Keratinocyte (primary cell): Measurements from ENCODE around the gene PFN1. TPM values are rescaled to one million over a fixed set of nuclear protein-coding genes. Genes with fewer than 3 reads are reported as not detected.

Source experiments
- DNase-seq: peaks from one replicate; pipeline ENCODE4 v3.0.0-alpha.2; 2011; ENCODE audit warnings: low read depth, missing footprints, low spot score
- FAIRE-seq: peaks from 2 replicates; lab custom pipeline; 2011; peaks lifted over from hg19 to GRCh38; lab: Jason Lieb, UNC
- H2AFZ ChIP-seq: 2 replicates; pipeline ENCODE4 v1.6.0; 2012; ENCODE audit warnings: low read length, control low read depth, inconsistent platforms; ENCODE audit not compliant: control insufficient read depth
- H3K27ac ChIP-seq: 2 replicates; pipeline ENCODE4 v1.5.1; 2011; ENCODE audit warnings: low read length; ENCODE audit not compliant: control insufficient read depth, insufficient read depth
- H3K27me3 ChIP-seq: 3 replicates; pipeline ENCODE4 v1.6.0; 2011; ENCODE audit warnings: low read length; ENCODE audit not compliant: control insufficient read depth, insufficient read depth; ENCODE audit errors: extremely low read depth
- H3K36me3 ChIP-seq, 2 experiments: 2 replicates in 1 of 2; 3 replicates in 1 of 2; pipeline ENCODE4 v1.5.1; 2011; ENCODE audit warnings: low read length in 2 of 2, mild to moderate bottlenecking in 1 of 2; ENCODE audit not compliant: control insufficient read depth in 2 of 2, insufficient read depth in 2 of 2; ENCODE audit errors: extremely low read depth in 1 of 2
- H3K4me1 ChIP-seq: 3 replicates; pipeline ENCODE4 v1.5.1; 2011; ENCODE audit warnings: low read length; ENCODE audit not compliant: control insufficient read depth, insufficient read depth; ENCODE audit errors: extremely low read depth
- H3K4me2 ChIP-seq: 3 replicates; pipeline ENCODE4 v1.6.0; 2011; ENCODE audit warnings: low read depth, low read length; ENCODE audit not compliant: control insufficient read depth, insufficient read depth; ENCODE audit errors: extremely low read depth
- H3K4me3 ChIP-seq, 3 experiments: fragments of 200-600 bp in 1 of 3; sonication (generic) in 1 of 3; 2 replicates in 2 of 3; 3 replicates in 1 of 3; pipeline ENCODE4 v1.5.1; 2011 to 2016; ENCODE audit warnings: low read length in 3 of 3, mild to moderate bottlenecking in 3 of 3, control low read depth in 2 of 3, inconsistent platforms in 1 of 3, low read depth in 1 of 3, mixed read lengths in 1 of 3, mixed run types in 1 of 3, moderate library complexity in 1 of 3; ENCODE audit not compliant: control insufficient read depth in 2 of 3, insufficient read depth in 2 of 3; ENCODE audit errors: extremely low read depth in 1 of 3
- H3K79me2 ChIP-seq: 2 replicates; pipeline ENCODE4 v1.6.0; 2012; ENCODE audit warnings: low read length; ENCODE audit not compliant: control insufficient read depth, insufficient read depth
- H3K9ac ChIP-seq: 3 replicates; pipeline ENCODE4 v1.6.0; 2011; ENCODE audit warnings: low read length; ENCODE audit not compliant: control insufficient read depth, insufficient read depth; ENCODE audit errors: extremely low read depth
- H3K9me1 ChIP-seq: 3 replicates; pipeline ENCODE4 v1.6.0; 2011; ENCODE audit warnings: low read length; ENCODE audit not compliant: control insufficient read depth, insufficient read depth; ENCODE audit errors: extremely low read depth
- H3K9me3 ChIP-seq: 2 replicates; pipeline ENCODE4 v1.5.1; 2012; ENCODE audit warnings: low read depth, low read length; ENCODE audit not compliant: control insufficient read depth
- H4K20me1 ChIP-seq: 3 replicates; pipeline ENCODE4 v1.6.0; 2011; ENCODE audit warnings: low read length; ENCODE audit not compliant: control insufficient read depth, insufficient read depth; ENCODE audit errors: extremely low read depth
- EZH2 ChIP-seq: IDR thresholded peaks from one replicate; pipeline ENCODE4 v1.6.1; 2012; ENCODE audit warnings: inconsistent platforms, mild to moderate bottlenecking, low read length, moderate library complexity
- dilution Hi-C: fragments of 300-500 bp; cut with MboI; formaldehyde crosslinking; loops from one replicate; pipeline ENCODE4 v1.7.0; 2020; ENCODE audit warnings: low sequenced_read_pairs; ENCODE audit not compliant: extremely low pct_ligation_motif_present
- polyA plus RNA-seq, 5 experiments: library from polyadenylated mRNA; depleted of rRNA in 3 of 5; stranded (reverse) in 3 of 5; stranded (forward) in 1 of 5; unstranded in 1 of 5; fragments of >200 nt; gene quantifications; 1 replicate in 1 of 5; 2 replicates in 3 of 5; 3 replicates in 1 of 5; pipeline versions ENCODE4 v1.2.1 to v1.2.3, GENCODE V29; 2011 to 2012; ENCODE audit warnings: missing spikeins in 2 of 5, low read depth in 1 of 5, low replicate concordance in 1 of 5
- TF ChIP-seq, protein P1 (sequence below), 3 experiments: IDR thresholded peaks in 1 of 3; conservative IDR thresholded peaks in 1 of 3; optimal IDR thresholded peaks in 1 of 3; 2 replicates in 2 of 3; 3 replicates in 1 of 3; pipeline versions ENCODE3 to v1.5.1; 2011; ENCODE audit warnings: low read length in 3 of 3, mild to moderate bottlenecking in 3 of 3, moderate library complexity in 2 of 3, control low read depth in 1 of 3, inconsistent platforms in 1 of 3; ENCODE audit not compliant: insufficient read depth in 2 of 3; ENCODE audit errors: extremely low read depth in 1 of 3

PFN1 gene
- polyA plus RNA-seq, 1 donor (not counting 4 experiments of a cell fraction or from before 2014, with no cell fraction given): 1,435 TPM

DNA sequence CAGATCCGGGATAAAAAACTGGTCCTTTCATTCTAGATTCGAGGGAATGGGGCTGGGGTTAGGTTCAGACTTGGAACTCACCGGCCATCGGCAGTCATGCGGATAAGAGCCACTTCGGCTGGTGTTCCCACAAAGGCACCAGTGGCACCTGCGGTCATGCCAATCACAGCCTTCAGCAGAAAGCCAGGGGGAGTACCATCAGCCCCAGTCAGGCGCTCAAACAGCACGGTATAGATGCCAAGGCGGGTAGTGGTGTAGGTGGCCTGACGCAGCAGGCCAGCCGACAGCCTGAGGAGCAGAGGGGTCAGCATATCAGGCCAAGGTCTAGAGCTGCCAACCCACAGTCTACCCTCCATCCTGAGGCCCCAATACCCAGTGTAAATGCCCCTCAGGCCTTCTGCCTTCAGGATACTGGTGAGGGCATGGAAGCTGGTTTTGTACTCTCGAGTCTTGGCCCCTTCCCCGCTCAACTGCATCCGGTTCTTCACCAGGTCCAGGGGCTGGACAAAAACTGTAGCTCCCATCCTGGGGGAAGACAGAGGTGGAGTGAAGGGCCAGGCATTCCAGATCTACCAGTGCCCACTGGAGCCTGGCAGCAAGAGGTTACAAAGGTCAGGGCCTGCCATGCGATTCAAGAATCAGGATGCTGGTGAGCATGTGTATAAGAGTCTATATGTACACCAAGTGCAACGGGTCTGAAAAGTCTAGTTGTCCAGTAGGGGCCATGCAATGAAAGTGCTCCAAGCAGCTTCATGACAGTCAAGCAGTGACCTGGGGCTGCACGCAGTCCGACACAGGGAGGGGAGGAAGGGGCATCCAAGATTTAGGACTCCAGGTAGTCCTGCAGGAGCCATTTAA lies 9.4 kb downstream of the PFN1 start:
- Histone ChIP-seq H3K4me3 (peak overlapping the region; percentile 91 to 93 (median 91)), H3K9ac (peak overlapping the region; percentile 97), H3K79me2 (peaks cover 47% of the 10 kb centered on the region), H4K20me1 (no peaks in the 10 kb centered on the region), H3K4me2 (peak overlapping the region; percentile 79), H3K9me1 (no peaks in the 10 kb centered on the region), H3K27me3 (no peaks in the 10 kb centered on the region), H2AFZ (no peak overlapping the region), H3K9me3 (no peaks in the 10 kb centered on the region), H3K4me1 (peaks cover 28% of the 10 kb centered on the region), H3K27ac (peak overlapping the region; percentile 98), H3K36me3 (peaks cover 20 to 23% of the 10 kb centered on the region in 2 experiments)
- TF ChIP-seq EZH2: no peak
- TF ChIP-seq, protein P1, sequence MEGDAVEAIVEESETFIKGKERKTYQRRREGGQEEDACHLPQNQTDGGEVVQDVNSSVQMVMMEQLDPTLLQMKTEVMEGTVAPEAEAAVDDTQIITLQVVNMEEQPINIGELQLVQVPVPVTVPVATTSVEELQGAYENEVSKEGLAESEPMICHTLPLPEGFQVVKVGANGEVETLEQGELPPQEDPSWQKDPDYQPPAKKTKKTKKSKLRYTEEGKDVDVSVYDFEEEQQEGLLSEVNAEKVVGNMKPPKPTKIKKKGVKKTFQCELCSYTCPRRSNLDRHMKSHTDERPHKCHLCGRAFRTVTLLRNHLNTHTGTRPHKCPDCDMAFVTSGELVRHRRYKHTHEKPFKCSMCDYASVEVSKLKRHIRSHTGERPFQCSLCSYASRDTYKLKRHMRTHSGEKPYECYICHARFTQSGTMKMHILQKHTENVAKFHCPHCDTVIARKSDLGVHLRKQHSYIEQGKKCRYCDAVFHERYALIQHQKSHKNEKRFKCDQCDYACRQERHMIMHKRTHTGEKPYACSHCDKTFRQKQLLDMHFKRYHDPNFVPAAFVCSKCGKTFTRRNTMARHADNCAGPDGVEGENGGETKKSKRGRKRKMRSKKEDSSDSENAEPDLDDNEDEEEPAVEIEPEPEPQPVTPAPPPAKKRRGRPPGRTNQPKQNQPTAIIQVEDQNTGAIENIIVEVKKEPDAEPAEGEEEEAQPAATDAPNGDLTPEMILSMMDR (optimal IDR thresholded peaks at IDR 0.05 in 1 of 3, IDR thresholded peaks at IDR 0.05 in 1 of 3, conservative IDR thresholded peaks at IDR 0.05 in 1 of 3; ENCODE audit: extremely low read depth in 1 of 3, insufficient read depth in 2 of 3, low read length in 3 of 3): no peak
- dilution Hi-C loops: no loop called here
- DNase-seq (no peak), FAIRE-seq (no peak)

DNA sequence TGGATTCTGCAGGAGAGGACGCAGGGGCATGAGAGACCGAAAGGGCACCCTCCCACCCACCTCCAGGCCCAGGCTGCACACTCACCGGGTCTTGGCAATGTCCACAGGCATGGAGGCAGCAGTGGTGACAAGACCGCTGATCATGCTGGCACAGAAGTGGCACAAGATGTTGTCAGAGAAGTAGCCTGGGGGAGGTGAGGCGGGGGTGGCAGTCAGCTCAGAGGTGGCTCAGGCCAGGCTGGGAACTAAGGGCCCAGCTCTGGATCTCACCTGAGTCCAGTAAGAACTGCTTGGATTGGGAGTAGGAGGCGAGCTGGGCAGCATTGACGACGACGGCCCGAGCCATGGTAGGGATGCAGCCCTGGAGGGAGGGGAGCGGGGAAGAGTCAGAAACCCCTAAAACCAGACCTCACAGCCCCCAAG lies 10.2 kb downstream of the PFN1 start:
- Histone ChIP-seq H3K9ac (no peak overlapping the region), H3K4me1 (peaks cover 23% of the 10 kb centered on the region), H3K9me3 (no peaks in the 10 kb centered on the region), H3K27ac (no peak overlapping the region), H3K4me2 (no peak overlapping the region), H3K79me2 (peaks cover 45% of the 10 kb centered on the region), H3K9me1 (no peaks in the 10 kb centered on the region), H4K20me1 (no peaks in the 10 kb centered on the region), H3K4me3 (no peak overlapping the region), H3K36me3 (peaks cover 17 to 22% of the 10 kb centered on the region in 2 experiments), H2AFZ (no peak overlapping the region), H3K27me3 (no peaks in the 10 kb centered on the region)
- TF ChIP-seq, protein P1 (optimal IDR thresholded peaks at IDR 0.05 in 1 of 3, IDR thresholded peaks at IDR 0.05 in 1 of 3, conservative IDR thresholded peaks at IDR 0.05 in 1 of 3; ENCODE audit: extremely low read depth in 1 of 3, insufficient read depth in 2 of 3, low read length in 3 of 3): no peak
- no peak for TF ChIP-seq EZH2
- FAIRE-seq: no peak
- dilution Hi-C loops: no loop called here
- no peak for DNase-seq
